ENCODE measurements around the gene SLC35B3. TPM values are rescaled to one million over a fixed set of nuclear protein-coding genes. Genes with fewer than 3 reads are reported as not detected.
A peak's percentile ranks its signal among the peaks of the same experiment; 100 is the strongest.
"Not testable (repeated sequence)": the region's sequence is repeated elsewhere in the genome, so short reads cannot be mapped to it uniquely, and the experiment has no call there.

SLC35B3 gene
- total RNA-seq = 10 to 100 TPM; 10.8 to 12.3 TPM

GRCh38 chr6:8435093-8435844, at the start of gene SLC35B3:
SLC35B3 (minus strand) TSS chr6:8435545.
- CTCF ChIA-PET = no interaction called here

DNA sequence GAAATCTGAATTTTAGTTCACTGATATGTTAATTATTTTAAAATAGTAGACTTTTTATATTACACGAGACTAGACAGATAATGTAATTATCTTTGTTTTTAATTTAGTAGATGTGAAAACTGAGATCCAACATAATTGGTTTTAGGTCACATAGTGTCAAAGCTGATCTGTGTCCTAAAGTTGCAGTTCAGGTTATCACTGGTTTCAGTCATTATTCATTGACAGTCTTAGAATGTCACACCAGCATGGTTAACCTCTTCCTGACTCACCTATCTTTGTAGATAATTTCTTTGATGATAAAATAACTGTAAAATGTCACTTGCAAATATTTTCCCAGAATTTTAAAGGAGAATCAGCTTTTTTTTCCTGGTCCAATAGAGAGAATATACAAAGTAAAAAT, 48.3 kb upstream of the SLC35B3 start:
- H3K4me3 Mint-ChIP-seq = no peak overlapping the region

More at GRCh38 chr6:8435093-8435844, at the start of gene SLC35B3:
- H3K27me3 Mint-ChIP-seq = no peaks in the 10 kb centered on the region
- H3K4me3 Mint-ChIP-seq = peak within 1 kb of the TSS; percentile 91
- peak within 1 kb of the TSS; percentile 83 for H3K27ac Mint-ChIP-seq
- peaks cover 31% of the 10 kb centered on the region for H3K4me1 Mint-ChIP-seq
- H3K36me3 Mint-ChIP-seq (ENCODE audit: low read depth) = peaks cover 25% of the 10 kb centered on the region
- POLR2A ChIA-PET = interaction anchor here (1.3 to 1.4 kb wide), 3 partner anchors 16 to 370 kb away, joined by 3 to 5 read pairs (median 4); partner anchors contain the start of gene EEF1E1
- peak; percentile 97 for DNase-seq
- H3K9me3 Mint-ChIP-seq = no peaks in the 10 kb centered on the region

DNA sequence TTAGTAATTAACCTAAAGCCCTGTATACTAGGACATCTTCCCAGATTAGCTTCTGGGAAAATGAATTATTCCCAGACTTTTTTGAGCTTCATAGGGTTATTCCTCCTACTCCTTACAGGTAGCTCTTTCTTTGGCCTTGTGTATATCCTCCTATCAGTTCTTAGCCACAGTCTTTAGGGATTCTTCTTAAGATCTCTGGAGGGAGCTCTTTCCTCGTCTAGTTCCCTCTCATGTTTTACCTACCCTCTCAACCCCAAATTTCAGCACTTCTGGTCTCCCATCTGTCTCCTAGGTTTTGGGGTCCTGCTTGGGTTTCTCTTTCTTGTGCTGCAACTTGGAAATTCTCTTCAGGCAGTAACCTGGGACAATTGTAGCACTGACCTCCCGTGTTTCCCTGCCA, 46.4 kb upstream of the SLC35B3 start:
- POLR2A ChIA-PET = no interaction called here
- H3K27ac Mint-ChIP-seq = no peak overlapping the region
- no peak for DNase-seq
- H3K4me1 Mint-ChIP-seq = no peaks in the 10 kb centered on the region
- no peaks in the 10 kb centered on the region for H3K9me3 Mint-ChIP-seq
- H3K4me3 Mint-ChIP-seq = no peak overlapping the region
- no peaks in the 10 kb centered on the region for H3K27me3 Mint-ChIP-seq
- H3K36me3 Mint-ChIP-seq (ENCODE audit: low read depth) = no peaks in the 10 kb centered on the region
- CTCF ChIA-PET = interaction anchor here (1.1 kb wide), 1 partner anchor 9 kb away, joined by 5 read pairs; no protein-coding TSS in a partner anchor

More for the DNA sequence above, 48.3 kb upstream of the SLC35B3 start:
- no peaks in the 10 kb centered on the region for H3K36me3 Mint-ChIP-seq (ENCODE audit: low read depth)
- no peak overlapping the region for H3K27ac Mint-ChIP-seq
- H3K4me1 Mint-ChIP-seq = no peaks in the 10 kb centered on the region
- no peaks in the 10 kb centered on the region for H3K27me3 Mint-ChIP-seq
- ChIA-PET POLR2A (no interaction called here), CTCF (no interaction called here)
- no peaks in the 10 kb centered on the region for H3K9me3 Mint-ChIP-seq
- no peak for DNase-seq

GRCh38 chr6:8478418-8478817, 43.1 kb upstream of the SLC35B3 start:
- no peak overlapping the region for H3K4me3 Mint-ChIP-seq
- no peaks in the 10 kb centered on the region for H3K4me1 Mint-ChIP-seq
- ChIA-PET CTCF (no interaction called here), POLR2A (no interaction called here)
- no peaks in the 10 kb centered on the region for H3K27me3 Mint-ChIP-seq
- no peak for DNase-seq
- H3K27ac Mint-ChIP-seq = no peak overlapping the region
- no peaks in the 10 kb centered on the region for H3K36me3 Mint-ChIP-seq (ENCODE audit: low read depth)
- no peaks in the 10 kb centered on the region for H3K9me3 Mint-ChIP-seq

- Mint-ChIP-seq H3K27ac (no peak overlapping the region), H3K9me3 (no peaks in the 10 kb centered on the region), H3K4me1 (no peaks in the 10 kb centered on the region), H3K4me3 (no peak overlapping the region), H3K36me3 (ENCODE audit: low read depth) (no peaks in the 10 kb centered on the region), H3K27me3 (no peaks in the 10 kb centered on the region)
- DNase-seq = no peak
- POLR2A ChIA-PET = no interaction called here
- CTCF ChIA-PET = no interaction called here
These were observed 41.3 kb upstream of the SLC35B3 start for GRCh38 chr6:8476656-8477055.

DNA sequence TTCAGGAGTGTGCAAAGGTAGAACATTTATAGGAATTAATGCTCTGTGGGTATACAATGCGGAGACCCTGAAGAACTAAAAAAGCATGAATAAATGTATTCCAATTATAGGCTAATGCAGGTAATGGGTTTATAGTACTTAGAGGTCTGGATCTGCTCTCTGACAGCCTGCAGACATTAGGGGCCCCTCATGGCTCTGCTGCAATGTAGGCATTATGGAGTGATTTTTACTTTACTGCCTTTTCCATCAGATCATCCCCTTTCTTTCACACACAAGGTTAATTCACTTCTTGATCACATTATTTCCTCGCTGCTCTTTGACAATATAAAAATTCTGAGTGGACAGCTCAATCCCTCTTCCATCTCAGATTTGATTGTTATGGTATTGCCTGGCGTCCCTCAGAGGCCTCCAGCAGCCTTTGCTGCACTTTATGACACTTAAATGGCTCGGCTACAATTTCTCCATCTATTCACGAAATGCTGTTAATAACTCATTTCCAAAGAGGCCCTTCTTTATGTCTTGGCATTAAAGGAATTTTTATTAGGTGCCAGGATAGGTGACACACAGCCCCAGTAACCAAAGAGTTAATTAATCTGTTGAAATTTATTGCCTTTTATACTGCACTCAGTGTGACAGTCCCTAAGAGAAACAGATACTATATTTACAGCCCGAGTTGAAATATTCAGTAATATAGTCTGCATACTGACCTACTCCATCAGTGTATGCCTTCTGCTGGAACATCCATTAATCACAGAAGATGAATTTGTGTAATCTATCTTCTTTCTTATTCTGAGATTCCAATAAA, 33.4 kb upstream of the SLC35B3 start:
- H3K36me3 Mint-ChIP-seq (ENCODE audit: low read depth) = no peaks in the 10 kb centered on the region
- ChIA-PET CTCF (no interaction called here), POLR2A (no interaction called here)
- no peaks in the 10 kb centered on the region for H3K27me3 Mint-ChIP-seq
- H3K9me3 Mint-ChIP-seq = no peaks in the 10 kb centered on the region
- H3K4me3 Mint-ChIP-seq = no peak overlapping the region
- no peak for DNase-seq
- no peaks in the 10 kb centered on the region for H3K4me1 Mint-ChIP-seq
- H3K27ac Mint-ChIP-seq = no peak overlapping the region

DNA sequence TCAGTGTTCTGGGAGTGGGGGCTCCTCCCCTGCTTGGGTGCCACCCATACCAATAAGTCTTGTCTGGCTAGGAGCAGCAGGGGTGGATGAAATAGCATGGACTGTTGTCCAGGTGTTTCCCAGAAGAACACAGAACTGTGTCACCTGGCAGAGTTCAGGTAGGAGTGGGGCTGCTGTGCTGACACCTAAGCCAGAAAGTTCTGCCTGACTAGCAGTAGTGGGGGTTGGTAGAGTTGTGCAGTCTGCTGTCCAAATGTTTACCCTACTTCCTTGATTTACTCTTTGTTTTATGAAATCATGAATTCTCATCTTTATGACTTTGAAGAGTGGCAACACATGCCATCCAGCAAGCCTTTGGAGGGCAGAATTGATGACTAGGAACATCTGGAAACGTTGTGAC, 27.3 kb upstream of the SLC35B3 start:
- H3K36me3 Mint-ChIP-seq (ENCODE audit: low read depth) = no peaks in the 10 kb centered on the region
- H3K4me1 Mint-ChIP-seq = no peaks in the 10 kb centered on the region
- no peak overlapping the region for H3K4me3 Mint-ChIP-seq
- ChIA-PET CTCF (no interaction called here), POLR2A (no interaction called here)
- H3K9me3 Mint-ChIP-seq = no peaks in the 10 kb centered on the region
- H3K27ac Mint-ChIP-seq = no peak overlapping the region
- no peak for DNase-seq
- H3K27me3 Mint-ChIP-seq = no peaks in the 10 kb centered on the region

GRCh38 chr6:8462169-8462568, 26.8 kb upstream of the SLC35B3 start:
- no peaks in the 10 kb centered on the region for H3K4me1 Mint-ChIP-seq
- H3K4me3 Mint-ChIP-seq = no peak overlapping the region
- H3K9me3 Mint-ChIP-seq = no peaks in the 10 kb centered on the region
- no peak overlapping the region for H3K27ac Mint-ChIP-seq
- no peak for DNase-seq
- ChIA-PET POLR2A (no interaction called here), CTCF (interaction anchor here (0.6 kb wide), 1 partner anchor 1981 kb away, joined by 4 read pairs; no protein-coding TSS in a partner anchor)
- H3K36me3 Mint-ChIP-seq (ENCODE audit: low read depth) = no peaks in the 10 kb centered on the region
- H3K27me3 Mint-ChIP-seq = no peaks in the 10 kb centered on the region

GRCh38 chr6:8446391-8446790, 11.0 kb upstream of the SLC35B3 start:
- ChIA-PET POLR2A (no interaction called here), CTCF (no interaction called here)
- Mint-ChIP-seq H3K27ac (no peak overlapping the region), H3K4me1 (no peaks in the 10 kb centered on the region), H3K36me3 (ENCODE audit: low read depth) (no peaks in the 10 kb centered on the region), H3K4me3 (no peak overlapping the region), H3K27me3 (no peaks in the 10 kb centered on the region), H3K9me3 (no peaks in the 10 kb centered on the region)
- no peak for DNase-seq

- H3K9me3 Mint-ChIP-seq; H3K4me1 Mint-ChIP-seq; DNase-seq; H3K27ac Mint-ChIP-seq; H3K4me3 Mint-ChIP-seq; CTCF ChIA-PET; POLR2A ChIA-PET; H3K27me3 Mint-ChIP-seq; H3K36me3 Mint-ChIP-seq (ENCODE audit: low read depth): not testable (repeated sequence)
These were observed 10.6 kb upstream of the SLC35B3 start for GRCh38 chr6:8445930-8446329.

GRCh38 chr6:8442150-8442549, 6.8 kb upstream of the SLC35B3 start:
- H3K36me3 Mint-ChIP-seq (ENCODE audit: low read depth) = no peaks in the 10 kb centered on the region
- POLR2A ChIA-PET = no interaction called here
- no peak overlapping the region for H3K27ac Mint-ChIP-seq
- no peak overlapping the region for H3K4me3 Mint-ChIP-seq
- no peaks in the 10 kb centered on the region for H3K4me1 Mint-ChIP-seq
- no peaks in the 10 kb centered on the region for H3K9me3 Mint-ChIP-seq
- no peak for DNase-seq
- H3K27me3 Mint-ChIP-seq = no peaks in the 10 kb centered on the region
- CTCF ChIA-PET = no interaction called here

- Mint-ChIP-seq H3K4me3 (no peak overlapping the region), H3K27me3 (no peaks in the 10 kb centered on the region), H3K36me3 (ENCODE audit: low read depth) (no peaks in the 10 kb centered on the region), H3K27ac (no peak overlapping the region), H3K9me3 (no peaks in the 10 kb centered on the region), H3K4me1 (no peaks in the 10 kb centered on the region)
- CTCF ChIA-PET = no interaction called here
- no peak for DNase-seq
- POLR2A ChIA-PET = no interaction called here
These were observed 6.1 kb upstream of the SLC35B3 start for GRCh38 chr6:8441452-8441851.

GRCh38 chr6:8439601-8440268, 4.4 kb upstream of the SLC35B3 start:
- Mint-ChIP-seq H3K4me1 (peaks cover 11% of the 10 kb centered on the region), H3K4me3 (no peak overlapping the region), H3K36me3 (ENCODE audit: low read depth) (peaks cover 7% of the 10 kb centered on the region), H3K27me3 (no peaks in the 10 kb centered on the region), H3K9me3 (no peaks in the 10 kb centered on the region), H3K27ac (no peak overlapping the region)
- ChIA-PET CTCF (no interaction called here), POLR2A (no interaction called here)
- DNase-seq = no peak
